ENCODE measurements around the gene FAM78B.
A peak's percentile ranks its signal among the peaks of the same experiment; 100 is the strongest.

DNA sequence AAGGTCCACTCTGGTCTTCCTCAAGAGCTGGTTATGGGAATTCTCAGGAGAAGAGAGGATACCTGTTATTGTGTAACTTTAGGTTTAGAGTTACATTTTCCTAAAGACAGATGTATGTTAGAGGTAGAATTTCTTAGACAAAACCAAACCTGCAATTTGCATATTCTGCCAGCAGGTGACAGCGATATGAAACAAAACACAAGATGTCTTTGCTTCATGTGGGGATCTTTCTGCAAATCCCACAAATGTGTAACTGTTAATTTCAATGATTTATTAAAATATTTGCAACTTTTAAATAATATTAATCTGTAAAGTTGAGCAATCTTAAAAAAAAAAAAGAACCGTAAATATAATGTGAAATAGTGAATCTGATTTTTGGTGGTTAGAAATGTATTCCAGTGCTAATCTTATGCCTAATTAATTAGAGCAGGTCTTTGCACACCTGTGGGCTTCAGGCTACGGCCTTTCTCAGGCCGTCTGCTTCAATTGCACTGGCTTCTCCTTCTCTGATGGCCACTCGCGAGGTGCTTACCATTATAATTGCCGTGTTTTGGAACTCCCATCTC is 33.4 kb downstream of the FAM78B start:
- TF ChIP-seq HDAC2 (IDR thresholded peaks at IDR 0.05; ENCODE audit: borderline replicate concordance in 1 of 2, low read depth in 2 of 2, low read length in 2 of 2) (no peak), POLR2A (IDR thresholded peaks at IDR 0.05; ENCODE audit: control extremely low read depth in 1 of 2, low read depth in 2 of 2, low read length in 2 of 2) (no peak), MAFK (IDR thresholded peaks at IDR 0.05; ENCODE audit: low read depth, low read length) (no peak), SIX5 (IDR thresholded peaks at IDR 0.05; ENCODE audit: low read depth, low read length) (no peak), EP300 (IDR thresholded peaks at IDR 0.05; ENCODE audit: borderline replicate concordance in 1 of 2, low read depth in 2 of 2, low read length in 2 of 2) (no peak), JUND (IDR thresholded peaks at IDR 0.05; ENCODE audit: low read length) (no peak), CTCF (IDR thresholded peaks at IDR 0.05; ENCODE audit: control extremely low read depth in 1 of 3, insufficient read depth in 1 of 3, low read depth in 1 of 3, low read length in 3 of 3) (peak in 2 of 3 experiments; percentile 28 to 61; a peak in 2 of 4 replicates)
